ENCODE results near the gene PPM1D.
"Not testable (repeated sequence)": the region's sequence is repeated elsewhere in the genome, so short reads cannot be mapped to it uniquely, and the experiment has no call there.

PPM1D gene

GRCh38 chr17:60599620-60600489 lies at the start of gene PPM1D:
TSS of gene PPM1D (plus strand) at chr17:60600193. CDS start at chr17:60600415, 222 bp downstream.
- DNase-seq (ENCODE audit: low read depth), result peak; percentile 97

- not testable (repeated sequence) for DNase-seq (ENCODE audit: low read depth)
These were observed 47.7 kb upstream of the PPM1D start for GRCh38 chr17:60552255-60552654.

- DNase-seq (ENCODE audit: low read depth), result no peak
These were observed 45.6 kb upstream of the PPM1D start for GRCh38 chr17:60554377-60554788.

GRCh38 chr17:60555786-60556185 lies 44.2 kb upstream of the PPM1D start:
- DNase-seq (ENCODE audit: low read depth), result no peak

- DNase-seq (ENCODE audit: low read depth), result no peak
These were observed 42.2 kb upstream of the PPM1D start for GRCh38 chr17:60557805-60558204.

- DNase-seq (ENCODE audit: low read depth), result no peak
These were observed 40.4 kb upstream of the PPM1D start for GRCh38 chr17:60559659-60559994.

- no peak for DNase-seq (ENCODE audit: low read depth)
These were observed 39.8 kb upstream of the PPM1D start for GRCh38 chr17:60559995-60560859.

- no peak for DNase-seq (ENCODE audit: low read depth)
These were observed 39.1 kb upstream of the PPM1D start for GRCh38 chr17:60560860-60561257.

GRCh38 chr17:60562421-60562820 lies 37.6 kb upstream of the PPM1D start:
- no peak for DNase-seq (ENCODE audit: low read depth)

- DNase-seq (ENCODE audit: low read depth), result no peak
These were observed 36.2 kb upstream of the PPM1D start for GRCh38 chr17:60563743-60564142.

- no peak for DNase-seq (ENCODE audit: low read depth)
These were observed 34.8 kb upstream of the PPM1D start for GRCh38 chr17:60565233-60565632.

- no peak for DNase-seq (ENCODE audit: low read depth)
These were observed 26.5 kb upstream of the PPM1D start for GRCh38 chr17:60573236-60574051.

- DNase-seq (ENCODE audit: low read depth), result no peak
These were observed 22.7 kb upstream of the PPM1D start for GRCh38 chr17:60577147-60577915.

- DNase-seq (ENCODE audit: low read depth), result no peak
These were observed 20.9 kb upstream of the PPM1D start for GRCh38 chr17:60579090-60579489.

GRCh38 chr17:60579551-60579950 lies 20.4 kb upstream of the PPM1D start:
- DNase-seq (ENCODE audit: low read depth), result no peak

- DNase-seq (ENCODE audit: low read depth), result no peak
These were observed 17.0 kb upstream of the PPM1D start for GRCh38 chr17:60583008-60583407.

- no peak for DNase-seq (ENCODE audit: low read depth)
These were observed 14.1 kb upstream of the PPM1D start for GRCh38 chr17:60585887-60586286.

- no peak for DNase-seq (ENCODE audit: low read depth)
These were observed 13.6 kb upstream of the PPM1D start for GRCh38 chr17:60586288-60586974.

- no peak for DNase-seq (ENCODE audit: low read depth)
These were observed 9.9 kb upstream of the PPM1D start for GRCh38 chr17:60590070-60590469.

GRCh38 chr17:60592750-60593149 lies 7.2 kb upstream of the PPM1D start:
- no peak for DNase-seq (ENCODE audit: low read depth)
